ENCODE results near the gene INSL4.

DNA sequence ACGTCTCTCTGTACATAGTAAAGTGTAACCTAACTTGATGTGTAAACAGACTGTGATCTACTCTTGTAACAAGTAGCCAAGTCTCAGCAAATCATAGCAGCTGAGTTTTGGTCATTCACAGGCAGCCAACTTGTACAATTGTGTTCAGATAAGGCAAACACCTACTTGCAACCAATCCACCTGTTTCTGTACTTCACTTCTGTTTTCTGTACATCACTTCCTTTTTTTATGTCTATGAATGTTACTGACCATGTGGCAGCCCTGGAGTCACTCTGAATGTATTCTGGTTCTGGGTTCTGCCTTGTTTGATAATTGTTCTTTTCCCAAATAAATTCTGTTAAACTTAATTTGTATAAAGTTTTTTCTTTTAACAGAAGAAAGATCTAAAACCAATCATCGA is 47.3 kb downstream of the INSL4 start:
- TF ChIP-seq, protein P1, sequence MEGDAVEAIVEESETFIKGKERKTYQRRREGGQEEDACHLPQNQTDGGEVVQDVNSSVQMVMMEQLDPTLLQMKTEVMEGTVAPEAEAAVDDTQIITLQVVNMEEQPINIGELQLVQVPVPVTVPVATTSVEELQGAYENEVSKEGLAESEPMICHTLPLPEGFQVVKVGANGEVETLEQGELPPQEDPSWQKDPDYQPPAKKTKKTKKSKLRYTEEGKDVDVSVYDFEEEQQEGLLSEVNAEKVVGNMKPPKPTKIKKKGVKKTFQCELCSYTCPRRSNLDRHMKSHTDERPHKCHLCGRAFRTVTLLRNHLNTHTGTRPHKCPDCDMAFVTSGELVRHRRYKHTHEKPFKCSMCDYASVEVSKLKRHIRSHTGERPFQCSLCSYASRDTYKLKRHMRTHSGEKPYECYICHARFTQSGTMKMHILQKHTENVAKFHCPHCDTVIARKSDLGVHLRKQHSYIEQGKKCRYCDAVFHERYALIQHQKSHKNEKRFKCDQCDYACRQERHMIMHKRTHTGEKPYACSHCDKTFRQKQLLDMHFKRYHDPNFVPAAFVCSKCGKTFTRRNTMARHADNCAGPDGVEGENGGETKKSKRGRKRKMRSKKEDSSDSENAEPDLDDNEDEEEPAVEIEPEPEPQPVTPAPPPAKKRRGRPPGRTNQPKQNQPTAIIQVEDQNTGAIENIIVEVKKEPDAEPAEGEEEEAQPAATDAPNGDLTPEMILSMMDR (IDR thresholded peaks at IDR 0.05): no peak
- no peak for TF ChIP-seq POLR2A (IDR thresholded peaks at IDR 0.05)

Data from body of pancreas (tissue), 4 donors.